ENCODE measurements around the gene TNFRSF14.
"Not testable (repeated sequence)": the region's sequence is repeated elsewhere in the genome, so short reads cannot be mapped to it uniquely, and the experiment has no call there.

TNFRSF14 gene

GRCh38 chr1:2554621-2555387, 1.4 kb upstream of the TNFRSF14 start:
- FAIRE-seq, result no peak

- FAIRE-seq, result no peak
These were observed 416 bp upstream of the TNFRSF14 start for GRCh38 chr1:2555634-2556276.

GRCh38 chr1:2556678-2557481, 709 bp downstream of the TNFRSF14 start:
- FAIRE-seq, result no peak

GRCh38 chr1:2557482-2558400, 1.6 kb downstream of the TNFRSF14 start:
- FAIRE-seq, result no peak

GRCh38 chr1:2558420-2558819, 2.2 kb downstream of the TNFRSF14 start:
- no peak for FAIRE-seq

GRCh38 chr1:2558861-2559260, 2.7 kb downstream of the TNFRSF14 start:
- FAIRE-seq, result no peak

GRCh38 chr1:2559509-2560298, 3.5 kb downstream of the TNFRSF14 start:
- no peak for FAIRE-seq

- no peak for FAIRE-seq
These were observed 4.3 kb downstream of the TNFRSF14 start for GRCh38 chr1:2560299-2561073.

- FAIRE-seq, result no peak
These were observed 5.3 kb downstream of the TNFRSF14 start for GRCh38 chr1:2561446-2561845.

GRCh38 chr1:2561898-2562895, 6.0 kb downstream of the TNFRSF14 start:
- FAIRE-seq, result no peak

GRCh38 chr1:2563205-2563604, 7.0 kb downstream of the TNFRSF14 start:
- FAIRE-seq, result no peak

GRCh38 chr1:2564006-2564814, 8.0 kb downstream of the TNFRSF14 start:
- no peak for FAIRE-seq

- no peak for FAIRE-seq
These were observed 8.7 kb downstream of the TNFRSF14 start for GRCh38 chr1:2564815-2565374.

GRCh38 chr1:2566101-2567045, 10.2 kb downstream of the TNFRSF14 start:
- FAIRE-seq, result no peak

GRCh38 chr1:2567083-2567679, 11.0 kb downstream of the TNFRSF14 start:
- FAIRE-seq, result no peak

- FAIRE-seq, result not testable (repeated sequence)
These were observed 12.1 kb downstream of the TNFRSF14 start for GRCh38 chr1:2568187-2568816.
